Tibial nerve (tissue), 4 donors: Measurements from ENCODE around the gene FAM237B. TPM values are rescaled to one million over a fixed set of nuclear protein-coding genes. Genes with fewer than 3 reads are reported as not detected.

Experiments
- DNase-seq, 2 donors: peaks; one replicate each; pipeline ENCODE4 v3.0.0-alpha.2; 2019; ENCODE audit warnings: low spot score in 2 of 2
- H3K27ac ChIP-seq, 4 donors: fragments of 200-600 bp; sonication (generic) in 3 of 4; one replicate each; pipeline ENCODE4 v1.5.1; 2017 to 2019; ENCODE audit warnings: mild to moderate bottlenecking in 1 of 4
- H3K27me3 ChIP-seq, 2 donors: fragments of 200-600 bp; sonication (generic) in 1 of 2; one replicate each; pipeline versions ENCODE4 v1.5.1 to v1.6.0; 2017 to 2019
- H3K36me3 ChIP-seq, 3 donors: fragments of 200-600 bp; sonication (generic); one replicate each; pipeline ENCODE4 v1.5.1; 2018 to 2019
- H3K4me1 ChIP-seq, 4 donors: fragments of 200-600 bp; sonication (generic) in 3 of 4; one replicate each; pipeline ENCODE4 v1.5.1; 2017 to 2019
- H3K4me3 ChIP-seq, 4 donors: fragments of 200-600 bp; sonication (generic) in 3 of 4; one replicate each; pipeline ENCODE4 v1.5.1; 2017 to 2019; ENCODE audit warnings: mild to moderate bottlenecking in 1 of 4, moderate library complexity in 1 of 4
- H3K9me3 ChIP-seq, 4 donors: fragments of 200-600 bp; sonication (generic) in 3 of 4; one replicate each; pipeline ENCODE4 v1.5.1; 2017 to 2019
- CTCF ChIP-seq, 5 experiments: fragments of 200-600 bp in 3 of 5; fragments of 450-650 bp in 2 of 5; sonication (generic) in 3 of 5; IDR thresholded peaks; one replicate each; pipeline ENCODE4 v1.5.1; 2016 to 2019; ENCODE audit warnings: antibody characterized with exemption in 5 of 5, mild to moderate bottlenecking in 3 of 5, moderate library complexity in 2 of 5
- EP300 ChIP-seq, 2 donors: sonication (generic); formaldehyde crosslinking; IDR thresholded peaks; one replicate each; pipeline ENCODE4 v1.6.1; 2017; ENCODE audit warnings: antibody characterized with exemption in 2 of 2, mild to moderate bottlenecking in 1 of 2
- POLR2A ChIP-seq, 2 donors: fragments of 450-650 bp; IDR thresholded peaks; one replicate each; pipeline ENCODE4 v1.6.1; 2017; ENCODE audit warnings: antibody characterized with exemption in 2 of 2, mild to moderate bottlenecking in 2 of 2, moderate library complexity in 2 of 2
- WGBS, 2 donors: methylation state at CpG; one replicate each; pipeline ENCODE4 v1.1.5; 2018; 5-methylcytosine and 5-hydroxymethylcytosine counted together
- total RNA-seq, 4 donors: library from RNA; depleted of rRNA; stranded (reverse); fragments of >200 nt; gene quantifications; one replicate each; pipeline ENCODE4 v1.1.0, GENCODE V29; 2016

Gene FAM237B
- total RNA-seq, 4 donors from 2014 or later, result not detected

- WGBS, 2 donors, result 59 to 60% methylated on average over 5 of the region's 5 CpGs
- TF ChIP-seq CTCF (IDR thresholded peaks at IDR 0.05) (peak in 4 of 5 experiments; percentile 26 to 39 (median 38)), EP300 (IDR thresholded peaks at IDR 0.05) (no peak)
- no peaks in the 10 kb centered on the region for H3K9me3 ChIP-seq
- H3K27me3 ChIP-seq, result no peaks in the 10 kb centered on the region
- no peak for DNase-seq
- no peaks in the 10 kb centered on the region for H3K4me1 ChIP-seq
- H3K4me3 ChIP-seq, result no peak overlapping the region
- H3K36me3 ChIP-seq, result peaks cover 0 to 14% (median 0%) of the 10 kb centered on the region in 3 donors
- no peak overlapping the region for H3K27ac ChIP-seq
These were observed 22.7 kb downstream of the FAM237B start for GRCh38 chr7:90298145-90299038.

DNA sequence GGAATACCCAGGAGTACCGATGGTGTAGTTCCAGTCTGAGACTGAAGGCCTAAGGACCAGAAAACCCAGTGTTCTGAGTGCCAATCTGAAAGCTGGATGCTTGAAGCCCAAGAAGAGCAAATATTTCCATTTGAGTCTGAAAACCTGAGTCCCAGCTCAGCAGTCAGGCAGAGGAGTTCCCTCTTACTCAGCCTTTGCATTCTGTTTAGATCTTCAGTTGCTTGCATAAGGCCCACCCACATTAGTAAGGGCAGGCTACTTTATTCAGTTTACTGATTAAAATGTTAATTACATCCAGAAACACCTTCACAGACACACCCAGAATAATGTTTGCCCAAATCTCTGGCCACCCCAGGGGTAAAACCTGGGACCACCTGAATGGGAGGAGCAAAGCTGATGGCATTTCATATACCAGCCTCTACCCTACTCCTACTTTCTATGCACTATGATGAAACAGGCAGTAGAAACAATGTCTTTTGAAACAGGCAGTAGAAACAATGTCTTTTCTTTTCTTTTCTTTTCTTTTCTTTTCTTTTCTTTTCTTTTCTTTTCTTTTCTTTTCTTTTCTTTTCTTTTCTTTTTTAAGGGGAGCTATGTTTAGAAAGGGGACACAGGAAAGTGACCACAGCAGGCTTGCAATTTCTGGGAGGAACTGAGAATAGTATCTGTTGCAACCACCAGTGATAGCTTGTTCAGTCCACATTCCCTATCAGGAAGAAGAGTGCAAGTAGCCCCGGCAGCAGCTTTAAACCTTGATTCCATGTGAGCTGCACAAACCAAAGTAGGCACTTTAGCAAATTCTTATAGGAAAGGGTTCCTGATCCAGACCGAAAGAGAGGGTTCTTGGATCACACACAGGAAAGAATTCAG lies 30.6 kb downstream of the FAM237B start:
- no peak overlapping the region for H3K4me3 ChIP-seq
- no peak overlapping the region for H3K27ac ChIP-seq
- no peak for DNase-seq
- peaks cover 0 to 51% (median 0%) of the 10 kb centered on the region in 3 donors for H3K36me3 ChIP-seq
- no peaks in the 10 kb centered on the region for H3K27me3 ChIP-seq
- H3K9me3 ChIP-seq, result no peaks in the 10 kb centered on the region
- no peaks in the 10 kb centered on the region for H3K4me1 ChIP-seq
- TF ChIP-seq EP300 (IDR thresholded peaks at IDR 0.05), result no peak
- TF ChIP-seq POLR2A (IDR thresholded peaks at IDR 0.05), result no peak
- TF ChIP-seq CTCF (IDR thresholded peaks at IDR 0.05), result no peak
- WGBS, 2 donors, result 89 to 95% methylated on average over 3 of the region's 3 CpGs

DNA sequence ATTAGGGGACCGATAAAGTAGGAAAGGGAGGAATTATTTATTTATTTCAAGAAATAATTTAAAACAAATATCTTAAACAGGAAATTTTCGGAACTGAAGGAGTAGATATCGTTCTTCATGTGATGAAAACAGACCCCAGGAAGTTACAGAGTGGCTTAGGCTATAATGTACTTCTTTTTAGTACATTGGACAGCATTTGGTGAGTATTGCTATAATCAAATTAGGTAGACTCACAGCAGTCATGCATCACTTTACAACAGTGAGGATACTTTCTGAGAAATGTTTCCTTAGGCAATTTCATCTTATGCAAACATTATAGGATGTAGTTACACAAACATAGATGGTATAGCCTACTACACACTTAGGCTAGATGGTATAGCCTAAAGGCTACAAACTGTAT lies 33.0 kb downstream of the FAM237B start:
- Histone ChIP-seq H3K27me3 (no peaks in the 10 kb centered on the region), H3K27ac (no peak overlapping the region), H3K36me3 (peaks cover 0 to 45% (median 0%) of the 10 kb centered on the region in 3 donors), H3K4me3 (no peak overlapping the region), H3K9me3 (no peaks in the 10 kb centered on the region), H3K4me1 (no peaks in the 10 kb centered on the region)
- WGBS, 2 donors, result 90 to 96% methylated on average over 3 of the region's 3 CpGs
- TF ChIP-seq POLR2A (IDR thresholded peaks at IDR 0.05), result no peak
- no peak for TF ChIP-seq CTCF (IDR thresholded peaks at IDR 0.05)
- TF ChIP-seq EP300 (IDR thresholded peaks at IDR 0.05), result no peak
- DNase-seq, result no peak

- TF ChIP-seq POLR2A (IDR thresholded peaks at IDR 0.05), result no peak
- TF ChIP-seq EP300 (IDR thresholded peaks at IDR 0.05), result no peak
- no peak for TF ChIP-seq CTCF (IDR thresholded peaks at IDR 0.05)
- Histone ChIP-seq H3K36me3 (peaks cover 0 to 18% (median 0%) of the 10 kb centered on the region in 3 donors), H3K9me3 (no peaks in the 10 kb centered on the region), H3K4me1 (peaks cover 0 to 20% (median 0%) of the 10 kb centered on the region in 4 donors), H3K27me3 (no peaks in the 10 kb centered on the region), H3K4me3 (no peak overlapping the region), H3K27ac (no peak overlapping the region)
- no peak for DNase-seq
- 73 to 74% methylated on average over 5 of the region's 5 CpGs for WGBS, 2 donors
These were observed 44.9 kb downstream of the FAM237B start for GRCh38 chr7:90276033-90276728.
